WTC11 (cell line): Measurements from ENCODE around the gene LARGE1.

Experiments used
- CBFB ChIP-seq: sonication (generic); formaldehyde crosslinking; IDR thresholded peaks from 2 replicates; pipeline ENCODE4 v1.8.1; 2022; ENCODE audit warnings: mild to moderate bottlenecking, low read depth, missing genetic modification reagents
- ETV6 ChIP-seq: sonication (generic); formaldehyde crosslinking; IDR thresholded peaks from 2 replicates; pipeline ENCODE4 v1.8.1; 2022; ENCODE audit warnings: mild to moderate bottlenecking, missing genetic modification reagents
- FOXJ3 ChIP-seq: sonication (generic); formaldehyde crosslinking; IDR thresholded peaks from 2 replicates; pipeline ENCODE4 v1.9.0; 2021; ENCODE audit warnings: missing genetic modification reagents, mild to moderate bottlenecking, borderline replicate concordance
- JUN ChIP-seq: sonication (generic); formaldehyde crosslinking; IDR thresholded peaks from 2 replicates; pipeline ENCODE4 v1.8.0; 2023; ENCODE audit warnings: mild to moderate bottlenecking, missing genetic modification reagents
- KAT7 ChIP-seq: sonication (generic); formaldehyde crosslinking; IDR thresholded peaks from 2 replicates; pipeline ENCODE4 v1.8.1; 2023; ENCODE audit warnings: missing genetic modification reagents, mild to moderate bottlenecking, borderline replicate concordance
- NR1H2 ChIP-seq: sonication (generic); formaldehyde crosslinking; IDR thresholded peaks from 2 replicates; pipeline ENCODE4 v1.9.0; 2021; ENCODE audit warnings: mild to moderate bottlenecking, moderate library complexity, missing genetic modification reagents
- ZBTB21 ChIP-seq: sonication (generic); formaldehyde crosslinking; IDR thresholded peaks from 2 replicates; pipeline ENCODE4 v1.8.1; 2023; ENCODE audit warnings: mild to moderate bottlenecking, missing genetic modification reagents, borderline replicate concordance
- ZNF396 ChIP-seq: fragments of 250-450 bp; sonication (Bioruptor Pico); IDR thresholded peaks from 2 replicates; pipeline ENCODE4 v1.8.0; 2021; ENCODE audit warnings: mild to moderate bottlenecking, moderate library complexity, borderline replicate concordance
- ZNF423 ChIP-seq: fragments of 250-450 bp; sonication (Bioruptor Pico); IDR thresholded peaks from 2 replicates; pipeline ENCODE4 v2.1.2; 2022; ENCODE audit warnings: mild to moderate bottlenecking, moderate library complexity
- TF ChIP-seq, protein P1 (sequence below): fragments of 200-600 bp; IDR thresholded peaks from 2 replicates; pipeline ENCODE4 v1.8.0; 2022; ENCODE audit warnings: antibody characterized with exemption
- TF ChIP-seq, protein P2 (sequence below): sonication (generic); formaldehyde crosslinking; IDR thresholded peaks from 2 replicates; pipeline ENCODE4 v1.8.0; 2022; ENCODE audit warnings: mild to moderate bottlenecking, missing genetic modification reagents
- TF ChIP-seq, protein P3 (sequence below): sonication (generic); formaldehyde crosslinking; IDR thresholded peaks from 2 replicates; pipeline ENCODE4 v1.8.1; 2023; ENCODE audit warnings: mild to moderate bottlenecking, missing genetic modification reagents, moderate library complexity
- TF ChIP-seq, protein P4 (sequence below): sonication (generic); formaldehyde crosslinking; conservative IDR thresholded peaks from 2 replicates; pipeline ENCODE4 v1.8.1; 2022; ENCODE audit warnings: mild to moderate bottlenecking, missing genetic modification reagents
- TF ChIP-seq, protein P5 (sequence below): sonication (generic); formaldehyde crosslinking; IDR thresholded peaks from 2 replicates; pipeline ENCODE4 v1.8.1; 2023; ENCODE audit warnings: mild to moderate bottlenecking, missing genetic modification reagents

DNA sequence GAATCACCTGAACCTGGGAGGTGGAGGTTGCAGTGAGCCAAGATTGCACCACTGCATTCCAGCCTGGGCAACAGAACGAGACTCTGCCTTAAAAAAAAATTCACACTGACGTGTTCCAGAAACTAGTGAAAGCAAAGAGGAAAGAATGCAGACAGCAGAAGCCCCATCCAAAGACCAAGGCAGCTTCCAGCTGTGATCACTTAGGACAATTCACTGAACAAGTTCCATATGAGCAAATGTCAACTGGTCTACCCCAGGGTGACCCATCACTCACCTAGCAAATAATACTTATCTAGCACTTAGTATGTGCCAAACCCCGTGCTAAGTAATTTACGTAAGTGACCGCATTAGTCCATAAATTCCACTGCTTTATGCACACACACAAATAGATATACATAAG, 138.9 kb downstream of the LARGE1 start:
- TF ChIP-seq, protein P1, sequence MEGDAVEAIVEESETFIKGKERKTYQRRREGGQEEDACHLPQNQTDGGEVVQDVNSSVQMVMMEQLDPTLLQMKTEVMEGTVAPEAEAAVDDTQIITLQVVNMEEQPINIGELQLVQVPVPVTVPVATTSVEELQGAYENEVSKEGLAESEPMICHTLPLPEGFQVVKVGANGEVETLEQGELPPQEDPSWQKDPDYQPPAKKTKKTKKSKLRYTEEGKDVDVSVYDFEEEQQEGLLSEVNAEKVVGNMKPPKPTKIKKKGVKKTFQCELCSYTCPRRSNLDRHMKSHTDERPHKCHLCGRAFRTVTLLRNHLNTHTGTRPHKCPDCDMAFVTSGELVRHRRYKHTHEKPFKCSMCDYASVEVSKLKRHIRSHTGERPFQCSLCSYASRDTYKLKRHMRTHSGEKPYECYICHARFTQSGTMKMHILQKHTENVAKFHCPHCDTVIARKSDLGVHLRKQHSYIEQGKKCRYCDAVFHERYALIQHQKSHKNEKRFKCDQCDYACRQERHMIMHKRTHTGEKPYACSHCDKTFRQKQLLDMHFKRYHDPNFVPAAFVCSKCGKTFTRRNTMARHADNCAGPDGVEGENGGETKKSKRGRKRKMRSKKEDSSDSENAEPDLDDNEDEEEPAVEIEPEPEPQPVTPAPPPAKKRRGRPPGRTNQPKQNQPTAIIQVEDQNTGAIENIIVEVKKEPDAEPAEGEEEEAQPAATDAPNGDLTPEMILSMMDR: no peak
- TF ChIP-seq FOXJ3 (CRISPR knock-in tag) (no peak), NR1H2 (no peak), JUN (CRISPR knock-in tag) (no peak), ETV6 (CRISPR knock-in tag) (no peak), CBFB (CRISPR knock-in tag) (no peak), ZNF396 (CRISPR knock-in tag) (no peak), ZNF423 (CRISPR knock-in tag) (no peak), KAT7 (CRISPR knock-in tag) (no peak), ZBTB21 (CRISPR knock-in tag) (no peak)
- TF ChIP-seq, protein P2, sequence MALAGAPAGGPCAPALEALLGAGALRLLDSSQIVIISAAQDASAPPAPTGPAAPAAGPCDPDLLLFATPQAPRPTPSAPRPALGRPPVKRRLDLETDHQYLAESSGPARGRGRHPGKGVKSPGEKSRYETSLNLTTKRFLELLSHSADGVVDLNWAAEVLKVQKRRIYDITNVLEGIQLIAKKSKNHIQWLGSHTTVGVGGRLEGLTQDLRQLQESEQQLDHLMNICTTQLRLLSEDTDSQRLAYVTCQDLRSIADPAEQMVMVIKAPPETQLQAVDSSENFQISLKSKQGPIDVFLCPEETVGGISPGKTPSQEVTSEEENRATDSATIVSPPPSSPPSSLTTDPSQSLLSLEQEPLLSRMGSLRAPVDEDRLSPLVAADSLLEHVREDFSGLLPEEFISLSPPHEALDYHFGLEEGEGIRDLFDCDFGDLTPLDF (CRISPR knock-in tag): no peak
- TF ChIP-seq, protein P3, sequence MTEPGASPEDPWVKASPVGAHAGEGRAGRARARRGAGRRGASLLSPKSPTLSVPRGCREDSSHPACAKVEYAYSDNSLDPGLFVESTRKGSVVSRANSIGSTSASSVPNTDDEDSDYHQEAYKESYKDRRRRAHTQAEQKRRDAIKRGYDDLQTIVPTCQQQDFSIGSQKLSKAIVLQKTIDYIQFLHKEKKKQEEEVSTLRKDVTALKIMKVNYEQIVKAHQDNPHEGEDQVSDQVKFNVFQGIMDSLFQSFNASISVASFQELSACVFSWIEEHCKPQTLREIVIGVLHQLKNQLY (CRISPR knock-in tag): no peak
- TF ChIP-seq, protein P4, sequence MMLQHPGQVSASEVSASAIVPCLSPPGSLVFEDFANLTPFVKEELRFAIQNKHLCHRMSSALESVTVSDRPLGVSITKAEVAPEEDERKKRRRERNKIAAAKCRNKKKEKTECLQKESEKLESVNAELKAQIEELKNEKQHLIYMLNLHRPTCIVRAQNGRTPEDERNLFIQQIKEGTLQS (CRISPR knock-in tag): no peak
- TF ChIP-seq, protein P5, sequence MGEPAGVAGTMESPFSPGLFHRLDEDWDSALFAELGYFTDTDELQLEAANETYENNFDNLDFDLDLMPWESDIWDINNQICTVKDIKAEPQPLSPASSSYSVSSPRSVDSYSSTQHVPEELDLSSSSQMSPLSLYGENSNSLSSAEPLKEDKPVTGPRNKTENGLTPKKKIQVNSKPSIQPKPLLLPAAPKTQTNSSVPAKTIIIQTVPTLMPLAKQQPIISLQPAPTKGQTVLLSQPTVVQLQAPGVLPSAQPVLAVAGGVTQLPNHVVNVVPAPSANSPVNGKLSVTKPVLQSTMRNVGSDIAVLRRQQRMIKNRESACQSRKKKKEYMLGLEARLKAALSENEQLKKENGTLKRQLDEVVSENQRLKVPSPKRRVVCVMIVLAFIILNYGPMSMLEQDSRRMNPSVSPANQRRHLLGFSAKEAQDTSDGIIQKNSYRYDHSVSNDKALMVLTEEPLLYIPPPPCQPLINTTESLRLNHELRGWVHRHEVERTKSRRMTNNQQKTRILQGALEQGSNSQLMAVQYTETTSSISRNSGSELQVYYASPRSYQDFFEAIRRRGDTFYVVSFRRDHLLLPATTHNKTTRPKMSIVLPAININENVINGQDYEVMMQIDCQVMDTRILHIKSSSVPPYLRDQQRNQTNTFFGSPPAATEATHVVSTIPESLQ (CRISPR knock-in tag): no peak
